ENCODE data around the gene RALGPS1.

Gene RALGPS1

DNA sequence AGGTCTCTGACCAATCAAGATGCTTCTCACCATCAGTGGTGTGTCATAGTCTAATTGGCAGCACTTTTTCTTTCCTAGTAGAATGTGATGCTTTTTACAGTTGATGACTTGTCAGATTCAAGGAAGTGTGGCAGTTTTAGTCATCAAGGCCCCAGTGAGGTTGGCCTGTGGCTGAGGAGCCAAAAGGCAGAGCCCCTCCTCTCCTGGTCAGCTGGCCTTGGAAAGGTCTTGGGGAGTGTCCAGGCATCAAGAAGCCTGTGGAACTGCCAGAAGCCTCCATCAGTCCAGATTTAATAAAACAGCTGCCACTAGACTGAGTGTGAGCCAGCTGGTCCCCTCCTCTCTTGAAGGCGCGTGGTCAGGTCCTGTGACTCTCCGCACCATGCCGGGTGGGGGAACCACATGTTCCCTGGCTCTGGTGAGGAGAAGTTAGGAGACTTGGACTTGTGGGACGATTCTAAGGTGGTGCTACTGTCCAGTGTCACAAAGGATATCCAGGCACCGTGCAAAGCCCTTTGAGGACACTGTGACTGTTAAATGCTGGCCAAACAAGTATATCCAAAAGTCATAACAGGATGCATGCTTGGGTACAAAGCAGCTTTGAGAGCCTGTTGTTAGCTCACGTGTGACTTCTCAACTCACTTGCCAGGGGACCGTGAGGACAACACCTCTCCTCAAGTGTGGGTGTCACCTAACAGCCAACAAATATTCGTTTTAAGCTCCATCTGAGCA, 213.9 kb downstream of the RALGPS1 start:
- no peak for DNase-seq

DNA sequence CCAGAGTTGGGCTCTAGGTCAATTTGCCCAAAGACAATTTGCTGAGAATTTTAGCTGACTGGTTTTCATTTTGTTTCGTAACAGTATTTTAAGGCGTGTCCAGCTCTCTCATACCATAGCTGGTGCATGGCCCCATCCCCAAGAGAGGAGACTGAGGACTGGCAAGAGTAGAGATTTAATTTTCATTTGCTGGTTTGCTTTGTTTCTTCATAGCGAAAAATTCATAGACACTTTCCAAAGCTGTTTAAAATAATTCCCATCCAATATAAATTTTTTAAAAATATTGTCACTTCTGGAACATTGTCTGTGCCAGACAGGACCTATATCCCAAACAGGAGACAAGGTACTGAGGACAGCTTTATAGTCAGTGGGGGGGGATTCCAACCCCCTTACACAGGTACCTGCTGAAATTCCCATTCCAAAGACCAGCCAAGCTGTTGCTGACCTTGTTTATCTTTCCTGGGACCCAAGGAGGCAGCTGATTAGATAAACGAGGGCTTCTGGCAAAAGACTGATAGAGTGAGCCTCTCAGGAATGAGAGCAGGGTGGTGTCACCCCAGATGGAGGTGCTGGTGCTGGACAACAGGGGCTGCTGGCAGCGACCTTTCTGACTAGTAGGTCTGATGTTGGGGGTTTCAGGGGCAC, 214.6 kb downstream of the RALGPS1 start:
- DNase-seq, result no peak

DNA sequence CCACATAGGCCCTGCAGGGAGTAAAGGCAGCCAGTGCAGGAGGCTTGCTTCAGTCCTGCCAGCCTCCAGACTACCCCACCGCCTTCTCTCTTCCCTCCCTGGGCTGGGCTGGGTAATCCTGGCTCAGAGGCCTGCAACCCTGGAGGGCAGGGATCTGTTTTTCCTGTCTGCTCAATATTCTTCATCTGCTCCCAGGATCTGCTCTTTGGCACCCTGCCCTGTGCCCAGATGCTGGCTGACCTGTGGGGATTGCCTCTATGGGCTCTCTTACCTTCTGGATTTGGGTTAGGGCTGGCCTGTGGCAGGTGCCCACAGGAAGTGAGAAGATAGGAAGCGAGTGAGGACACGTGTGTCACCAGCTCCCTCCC, 215.1 kb downstream of the RALGPS1 start:
- no peak for DNase-seq

DNA sequence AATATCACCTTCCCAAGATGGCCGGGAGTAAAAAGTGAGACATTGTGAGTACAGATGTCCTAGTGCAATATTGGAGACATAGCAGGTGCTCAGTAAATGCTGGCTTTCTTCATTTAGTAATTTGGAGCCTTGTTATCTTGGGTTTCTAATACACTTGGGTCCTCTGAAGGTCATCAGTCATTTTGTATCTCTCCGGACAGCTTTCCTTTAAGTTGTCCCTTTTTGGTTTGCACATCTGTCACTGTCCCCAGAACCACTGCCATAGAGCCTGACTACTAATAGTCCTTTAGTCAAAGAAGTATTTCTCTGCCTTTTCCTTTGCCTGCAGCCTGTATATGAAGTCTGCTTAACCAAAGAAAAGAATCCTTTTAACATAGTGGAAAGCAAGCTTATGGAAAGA, 215.7 kb downstream of the RALGPS1 start:
- DNase-seq, result no peak

DNA sequence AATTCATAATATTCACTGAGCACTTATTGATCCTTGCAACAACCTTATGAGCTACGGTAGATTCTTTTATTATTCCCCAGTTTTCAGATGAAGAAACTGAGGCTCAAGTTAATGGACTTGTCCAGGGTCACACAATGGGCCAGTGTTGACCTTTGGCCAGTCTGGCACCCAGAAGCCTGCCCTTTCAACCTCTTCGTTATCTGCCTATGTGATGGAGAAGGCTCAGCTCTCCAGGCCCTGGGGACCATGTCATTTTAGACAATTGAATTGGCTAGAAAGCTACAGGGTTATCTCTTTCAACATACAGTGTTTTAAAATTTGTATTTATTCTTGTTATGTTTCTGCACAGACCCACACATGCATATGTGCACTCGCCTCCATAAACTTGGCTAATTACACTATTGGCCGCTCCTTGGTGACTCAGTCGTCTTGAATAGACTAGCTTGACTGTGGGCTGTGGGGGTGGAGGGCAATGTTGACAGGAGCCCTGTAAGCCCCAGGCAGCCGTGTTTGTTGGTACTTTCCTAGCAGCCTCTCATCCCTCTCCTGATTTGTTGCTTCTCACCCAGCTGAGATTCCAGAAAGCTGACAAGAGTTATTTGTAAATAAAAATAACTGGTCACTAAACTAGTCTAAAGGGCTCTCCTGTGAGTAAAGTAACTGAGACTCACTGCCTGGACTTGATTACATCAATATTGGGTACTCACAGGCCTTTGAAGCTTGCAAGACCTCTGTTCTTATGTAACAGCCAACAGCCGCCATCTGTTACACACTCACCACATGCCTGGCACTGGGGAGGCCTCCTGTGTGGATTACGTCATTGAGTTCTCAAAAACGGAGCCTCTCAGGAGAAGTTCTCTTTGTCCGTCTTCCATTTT, 216.3 kb downstream of the RALGPS1 start:
- peak; percentile 73 for DNase-seq

DNA sequence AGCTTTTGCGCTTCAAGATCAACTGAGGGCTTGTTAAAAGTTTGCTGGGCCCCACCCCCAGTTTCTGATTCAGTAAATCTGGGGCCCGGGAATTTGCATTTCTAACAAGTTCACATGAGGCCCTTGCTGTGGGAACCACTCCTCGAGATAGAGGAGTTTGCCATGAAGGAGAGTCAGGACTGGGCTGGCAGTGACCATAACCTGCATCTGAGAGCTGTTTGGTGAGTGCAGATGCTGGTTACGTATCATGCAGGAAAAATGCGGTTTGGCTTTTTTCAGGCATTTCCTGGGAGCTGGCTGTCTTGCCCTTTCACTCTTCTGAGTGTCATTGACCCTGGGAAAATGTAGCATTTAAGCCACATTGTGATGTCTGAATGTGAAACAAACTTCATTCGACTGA, 217.3 kb downstream of the RALGPS1 start:
- DNase-seq, result no peak

DNA sequence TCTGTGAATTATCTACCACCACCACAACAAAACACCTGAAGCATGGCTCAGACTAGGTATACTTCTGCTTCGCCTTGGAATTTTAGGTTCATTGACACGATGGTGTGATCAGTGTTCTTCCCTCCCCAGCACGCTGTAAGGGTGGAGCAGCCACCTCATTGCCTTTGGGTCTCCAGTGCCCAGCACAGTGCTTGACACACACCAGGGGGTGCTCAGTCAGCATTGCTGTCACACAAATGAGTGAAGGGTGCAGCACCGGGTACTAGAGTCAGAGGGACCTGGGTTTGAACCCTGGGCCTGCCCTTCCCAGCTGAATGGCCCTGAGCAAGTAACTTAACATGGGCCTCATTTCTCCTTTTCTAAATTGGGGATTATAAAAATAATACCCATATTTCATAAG, 217.8 kb downstream of the RALGPS1 start:
- no peak for DNase-seq

DNA sequence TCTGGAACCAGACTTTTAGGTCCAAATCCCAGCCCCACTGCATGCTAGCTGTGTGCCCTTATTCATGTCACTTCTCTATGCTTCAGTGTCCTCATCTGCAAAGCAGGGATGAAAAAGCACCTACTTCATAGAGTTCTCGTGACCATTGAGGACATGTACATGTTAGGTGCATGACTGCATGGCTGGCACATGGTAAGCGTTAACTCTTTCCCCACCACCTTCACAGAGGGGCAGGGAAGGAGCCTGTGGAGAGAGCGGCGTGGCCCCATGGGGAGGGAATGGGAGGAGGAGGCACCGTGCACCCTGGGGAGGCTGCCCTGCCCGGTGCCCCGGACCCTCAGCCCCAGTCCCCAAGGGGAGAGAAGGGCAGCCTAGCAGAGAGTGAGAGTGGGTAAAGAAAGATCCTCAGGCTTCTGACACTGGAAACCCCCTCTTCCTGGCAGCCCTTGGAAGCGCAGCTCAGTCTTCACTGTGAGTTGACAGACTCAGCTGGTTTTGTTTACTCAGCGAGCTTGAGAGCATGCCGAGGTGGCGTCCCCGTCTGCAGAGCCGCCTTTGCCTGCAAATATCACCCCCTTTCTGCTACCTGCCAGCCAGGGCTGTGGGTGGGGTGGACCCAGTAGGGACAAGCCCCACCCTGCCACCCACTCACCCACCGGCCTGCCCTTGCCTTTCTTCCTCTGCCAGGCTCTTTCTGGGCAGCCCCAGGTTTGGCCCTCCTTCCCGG, 218.5 kb downstream of the RALGPS1 start:
- no peak for DNase-seq

DNA sequence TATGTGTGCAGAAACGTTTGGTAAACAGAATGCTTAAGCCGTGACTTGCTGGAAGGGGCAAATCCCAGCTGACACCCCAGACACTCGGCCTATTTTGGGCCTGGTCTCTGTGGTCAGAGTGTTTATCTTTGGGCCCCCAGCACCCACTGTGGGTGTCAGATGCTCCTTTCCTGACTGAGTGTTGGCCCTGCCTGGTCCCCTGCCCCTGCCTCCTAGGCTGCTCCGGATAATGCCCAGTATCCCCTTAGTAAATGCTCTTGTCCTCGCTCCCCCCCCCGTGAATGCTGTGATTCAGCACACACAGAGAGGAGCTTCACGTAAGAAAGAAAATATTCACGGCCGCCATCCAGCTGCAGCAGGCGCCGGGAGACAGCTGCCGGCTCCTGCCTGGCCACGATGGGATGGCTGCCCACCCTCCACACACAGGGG, 219.2 kb downstream of the RALGPS1 start:
- DNase-seq, result no peak

DNA sequence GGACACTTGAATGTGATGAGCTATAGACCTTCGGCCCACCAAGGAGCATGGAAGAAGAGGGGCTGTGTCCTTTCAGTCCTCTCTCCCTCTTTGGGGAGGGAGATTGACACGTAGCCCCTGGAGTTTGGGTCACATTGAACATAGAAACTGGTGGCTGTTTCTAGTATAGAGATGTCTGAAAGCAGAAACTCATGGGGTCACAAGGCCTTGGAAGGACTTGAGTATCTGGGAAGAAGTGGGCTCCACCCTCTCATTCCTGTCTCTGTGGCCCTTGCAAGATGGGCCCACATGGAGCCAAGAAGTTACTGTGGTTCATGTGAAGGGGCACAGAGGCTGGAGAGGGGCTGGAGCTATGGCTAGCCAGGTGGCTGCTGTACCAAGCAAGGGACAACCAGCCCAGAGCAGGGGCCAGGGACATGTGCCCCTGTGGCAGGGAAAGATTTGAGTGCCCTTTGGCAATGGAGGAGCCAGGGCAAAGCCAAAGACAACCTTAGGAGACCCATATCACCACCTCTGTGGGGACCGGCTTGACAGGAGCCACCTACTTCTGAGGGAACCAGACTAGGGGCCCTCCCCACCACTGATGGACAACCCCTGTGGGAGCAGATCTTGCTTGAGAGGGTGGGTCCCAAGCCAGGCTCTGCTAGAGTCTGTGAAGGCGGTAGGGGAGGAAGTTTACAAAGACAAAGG, 220.6 kb downstream of the RALGPS1 start:
- DNase-seq, result no peak

DNA sequence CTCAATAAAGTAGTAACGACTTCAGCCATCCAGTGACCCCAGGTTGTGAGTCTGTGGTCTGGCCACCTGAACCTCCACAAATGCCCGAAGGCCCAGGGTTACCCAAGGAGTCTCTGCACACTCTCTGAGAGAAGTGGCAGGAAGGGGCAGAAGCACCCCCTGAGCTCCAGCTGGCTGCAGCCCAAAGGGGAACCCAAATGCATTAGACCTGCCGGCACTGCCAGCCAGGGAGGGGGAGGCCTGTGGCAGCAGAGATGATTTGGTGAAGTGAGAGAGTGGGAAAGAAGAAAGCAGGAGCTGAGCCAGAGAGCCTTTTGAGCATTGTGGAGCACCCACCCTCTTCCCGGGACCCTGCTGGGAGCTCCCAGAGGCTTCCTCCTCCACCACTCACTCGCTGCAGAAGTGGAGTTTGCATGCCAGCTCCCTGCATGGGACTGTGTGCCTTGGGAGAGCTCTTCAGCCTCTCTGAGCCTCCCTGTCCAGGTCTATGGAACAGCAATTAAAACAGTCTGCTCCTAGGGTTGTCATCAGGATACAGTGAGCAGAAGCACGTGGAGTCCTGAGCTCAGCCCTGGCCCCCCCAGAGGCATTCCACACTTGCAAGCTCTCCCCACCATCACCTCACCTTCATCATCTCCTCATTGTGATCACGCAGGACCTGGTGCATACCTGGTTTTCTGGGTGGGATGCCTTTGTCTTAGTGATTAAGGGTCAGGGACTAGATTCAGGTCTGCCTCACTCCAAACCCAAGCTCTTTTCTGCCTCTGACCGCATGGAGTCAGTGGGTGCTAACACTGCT, 221.7 kb downstream of the RALGPS1 start:
- DNase-seq, result no peak

DNA sequence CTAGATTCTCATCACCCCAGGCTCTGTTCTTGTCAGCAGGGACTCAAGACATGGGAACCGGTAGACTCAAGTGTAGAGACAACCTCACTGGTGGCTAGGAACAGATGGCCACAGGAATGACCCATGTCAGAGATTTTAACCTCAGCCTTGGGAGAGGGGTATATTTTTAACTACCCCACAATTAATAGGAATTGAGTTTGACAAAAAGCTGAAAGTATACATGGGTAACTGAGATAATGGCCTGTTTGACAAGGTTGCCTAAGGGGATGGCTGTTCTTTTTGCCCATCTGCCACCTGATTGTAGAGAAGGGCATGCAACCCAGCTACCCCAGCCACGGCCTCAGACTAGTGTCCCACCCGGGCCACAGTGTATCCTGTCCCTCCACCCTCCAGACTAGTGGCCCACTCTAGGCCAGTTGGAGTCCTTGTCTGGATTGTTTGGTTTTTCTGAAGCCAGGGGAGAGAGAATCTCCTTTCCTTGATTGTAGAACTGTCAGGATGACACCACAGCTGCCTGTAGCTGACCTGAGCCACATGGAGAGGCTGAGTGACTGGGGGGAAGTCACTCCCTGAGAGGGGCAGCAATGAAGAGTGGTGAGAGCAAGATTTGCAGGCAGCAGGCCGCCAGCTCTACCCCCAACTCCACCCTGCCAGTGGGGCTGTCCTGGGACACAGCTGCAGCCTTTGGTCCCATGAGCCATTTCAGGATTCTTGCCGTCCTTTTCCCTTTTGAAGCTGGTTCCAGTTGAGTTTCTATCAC, 222.5 kb downstream of the RALGPS1 start:
- no peak for DNase-seq

DNA sequence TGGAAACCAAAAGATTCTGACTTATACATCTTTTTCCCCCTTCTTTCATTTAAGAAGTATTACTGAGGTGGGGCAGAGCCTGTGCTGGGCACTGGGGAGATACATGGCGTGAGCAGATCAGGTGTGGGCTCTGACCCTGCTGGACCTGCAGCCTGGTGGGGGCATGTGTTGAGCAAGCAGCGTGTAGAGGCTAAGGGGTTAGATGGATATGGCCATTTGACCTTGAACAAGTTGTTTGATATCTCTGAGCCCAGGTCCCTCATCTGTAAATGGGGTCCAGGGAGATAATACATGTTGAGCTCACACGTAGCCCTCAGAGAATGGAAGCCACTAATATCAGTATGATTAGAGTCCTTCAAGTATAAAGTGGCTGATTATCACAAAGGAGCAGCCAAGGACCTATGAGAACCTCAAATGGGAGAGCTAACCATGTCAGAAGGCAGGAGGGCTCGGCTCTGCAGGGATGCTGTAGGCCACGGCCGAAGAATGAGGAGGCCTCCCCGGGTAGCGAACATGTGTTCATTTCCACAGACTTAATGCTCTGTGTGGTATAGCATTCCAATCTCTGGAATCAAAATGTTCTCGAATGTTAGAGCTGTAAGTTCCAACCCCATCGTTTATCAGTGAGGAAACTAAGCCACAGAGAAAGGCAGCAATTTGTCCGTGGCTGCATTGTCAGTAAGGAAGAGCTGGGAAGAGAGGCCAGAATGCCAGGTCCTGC, 223.2 kb downstream of the RALGPS1 start:
- no peak for DNase-seq

DNA sequence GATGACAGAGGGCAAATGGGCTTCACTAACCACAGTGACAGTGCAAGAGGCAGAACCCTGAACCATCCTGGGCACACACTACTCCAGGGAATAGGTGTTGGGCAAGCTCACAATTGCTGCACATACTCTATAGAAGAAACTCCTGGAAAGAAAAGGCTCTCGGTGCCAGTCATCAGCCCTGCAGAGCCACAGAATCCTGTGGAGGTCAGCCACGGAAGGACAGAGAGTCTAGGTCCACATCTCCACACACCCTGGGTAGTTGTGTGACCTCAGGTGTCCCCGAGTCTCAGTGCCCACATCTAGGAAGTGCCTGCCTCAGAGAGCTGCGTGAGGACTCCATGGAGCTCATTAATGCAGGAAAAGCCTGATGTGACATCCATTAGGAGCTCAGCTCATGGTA, 223.9 kb downstream of the RALGPS1 start:
- no peak for DNase-seq

DNA sequence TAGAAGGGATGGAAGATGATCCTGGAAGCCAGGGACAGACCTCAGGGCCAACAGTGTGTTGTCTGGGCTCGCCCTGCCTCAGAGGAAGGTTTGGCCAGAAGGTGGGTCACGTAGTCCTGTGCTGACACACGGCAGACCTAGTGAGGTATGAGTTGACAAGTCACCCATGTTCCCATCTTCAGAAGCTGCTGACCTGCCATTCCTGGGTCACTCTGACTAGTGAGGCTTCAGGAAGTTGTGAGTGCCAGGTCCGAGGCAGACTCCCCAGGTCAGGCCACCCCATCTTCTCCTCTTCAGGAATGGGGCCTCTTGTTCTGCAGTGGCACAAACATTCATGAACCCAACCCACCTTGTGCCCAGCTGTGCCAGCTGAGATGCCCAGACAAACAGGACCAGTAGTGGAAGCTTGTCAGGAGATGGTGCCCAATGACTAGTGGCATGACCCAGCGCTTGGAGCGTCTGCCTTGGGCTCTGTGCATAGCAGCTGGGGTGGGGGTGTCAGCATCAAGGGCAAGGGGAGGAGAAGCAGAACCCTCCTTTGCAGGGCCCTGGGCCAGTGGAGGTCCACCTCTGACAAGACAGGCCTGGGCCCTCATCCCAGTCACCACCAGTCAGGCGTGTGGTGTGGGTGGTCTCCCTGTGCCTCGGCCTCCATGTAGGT, 224.6 kb downstream of the RALGPS1 start:
- no peak for DNase-seq

DNA sequence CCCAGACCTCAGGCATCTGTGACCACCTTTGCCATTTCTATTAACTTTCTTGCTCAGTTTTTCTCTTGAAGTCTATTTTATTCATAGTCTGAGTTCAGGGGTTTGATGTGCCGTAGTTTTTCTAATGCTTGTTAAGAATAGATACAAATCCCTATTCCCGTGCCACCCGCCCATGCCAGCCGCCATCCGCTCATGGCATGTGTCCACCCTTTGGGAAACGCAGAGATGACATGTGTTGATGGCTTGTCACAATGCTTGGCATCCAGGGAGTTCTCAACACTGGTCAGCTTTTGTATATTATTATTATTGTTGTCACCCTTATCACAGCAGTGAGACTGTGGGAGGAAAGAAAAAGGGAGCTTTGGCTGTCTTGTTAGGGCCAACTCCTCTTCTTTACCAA, 225.2 kb downstream of the RALGPS1 start:
- no peak for DNase-seq

DNA sequence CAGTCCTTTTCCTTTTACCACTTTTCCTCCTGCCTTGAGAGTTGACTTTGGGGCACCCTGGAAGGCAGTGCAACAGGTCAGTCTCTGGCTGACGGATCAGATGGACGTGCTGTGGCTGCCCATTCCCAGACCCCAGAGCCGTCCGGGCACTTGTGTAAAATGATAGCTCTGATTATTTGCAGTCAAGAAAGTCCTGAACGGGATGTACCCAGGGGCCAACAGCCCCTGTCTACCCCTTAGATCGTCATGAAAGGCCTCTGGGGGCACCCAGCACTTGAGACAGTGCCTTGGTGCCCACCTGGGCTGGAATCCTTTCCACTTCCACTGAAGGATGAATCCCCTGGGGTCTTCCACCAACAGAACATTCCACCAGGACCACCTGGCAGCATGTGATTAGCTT, 225.6 kb downstream of the RALGPS1 start:
- DNase-seq, result no peak

DNA sequence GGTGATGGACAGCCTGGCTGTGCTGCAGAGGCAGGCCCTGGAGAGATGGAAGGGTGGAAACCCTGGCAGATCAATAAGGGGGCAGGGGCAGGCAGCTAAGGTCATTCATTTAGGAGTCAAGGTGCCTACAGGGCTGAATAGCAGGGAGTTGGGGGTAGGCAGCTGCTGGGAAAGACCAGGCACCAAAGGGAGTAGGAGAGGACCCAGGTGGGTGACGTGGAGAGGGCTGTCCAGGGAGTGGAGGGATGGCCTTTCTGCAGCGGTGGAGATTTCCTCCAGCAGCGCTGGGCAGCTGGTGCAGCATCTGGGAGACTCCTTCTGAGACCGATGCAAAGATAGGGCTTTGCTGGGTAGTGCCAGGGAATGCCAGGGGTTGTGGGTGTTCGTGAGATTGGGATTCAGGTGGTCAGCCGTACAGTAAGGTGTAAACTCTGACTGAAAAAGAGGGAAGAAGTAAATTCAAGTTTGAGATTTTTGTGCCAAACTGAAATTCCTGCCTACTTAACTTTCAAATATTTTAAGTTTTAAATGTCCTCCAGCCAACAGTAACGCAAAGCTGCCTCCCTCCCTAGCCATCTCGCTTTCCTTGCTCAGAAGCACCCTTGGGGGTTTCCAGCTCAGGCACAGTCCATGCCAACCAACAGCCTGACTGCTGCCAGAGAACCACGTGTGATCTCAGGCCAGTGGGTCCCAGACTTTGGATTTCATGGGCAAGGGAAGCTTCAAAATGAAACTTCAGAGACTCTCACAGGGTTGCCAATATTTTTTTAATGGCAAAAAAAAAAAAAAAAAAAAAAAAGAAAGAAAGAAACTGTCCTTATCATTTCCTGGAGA, 226.5 kb downstream of the RALGPS1 start:
- DNase-seq, result no peak

DNA sequence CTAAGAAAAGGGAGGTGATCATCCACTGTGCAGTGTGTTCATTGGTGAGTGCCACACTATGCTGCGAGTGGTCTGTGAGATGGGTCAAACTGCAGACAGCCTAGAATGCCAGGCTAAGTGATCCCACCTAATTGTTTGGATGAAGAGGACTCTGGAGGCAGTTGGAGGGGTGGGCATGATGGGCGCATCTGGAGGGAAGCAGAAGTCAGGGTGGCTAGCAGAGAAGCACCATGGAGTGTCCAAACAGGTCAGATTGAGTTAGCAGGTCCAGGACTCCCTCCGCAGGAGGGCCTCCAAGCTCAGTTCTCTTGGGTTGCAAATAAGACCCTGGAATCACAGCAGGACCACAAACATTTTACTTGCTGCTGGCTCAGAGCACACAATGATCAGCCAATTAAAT, 227.7 kb downstream of the RALGPS1 start:
- DNase-seq, result no peak
